Tibial artery (tissue), 4 donors: ENCODE measurements around the gene TMUB2.
"Not testable (repeated sequence)": the region's sequence is repeated elsewhere in the genome, so short reads cannot be mapped to it uniquely, and the experiment has no call there.

Experiments used
- DNase-seq, 2 donors: peaks; one replicate each; pipeline ENCODE4 v3.0.0-alpha.2; 2019
- H3K27ac ChIP-seq, 2 donors: fragments of 200-600 bp; sonication (generic) in 1 of 2; 1 replicate in 1 of 2; 2 replicates in 1 of 2; pipeline ENCODE4 v1.5.1; 2018 to 2019; ENCODE audit warnings: mild to moderate bottlenecking in 1 of 2
- H3K27me3 ChIP-seq, 2 donors: fragments of 200-600 bp; sonication (generic) in 1 of 2; one replicate each; pipeline versions ENCODE4 v1.5.1 to v1.6.0; 2016 to 2019
- H3K36me3 ChIP-seq, 3 donors: fragments of 200-600 bp; sonication (generic) in 2 of 3; one replicate each; pipeline ENCODE4 v1.5.1; 2016 to 2019; ENCODE audit warnings: mild to moderate bottlenecking in 2 of 3
- H3K4me1 ChIP-seq, 4 donors: fragments of 200-600 bp; sonication (generic) in 2 of 4; 1 replicate in 3 of 4; 2 replicates in 1 of 4; pipeline ENCODE4 v1.5.1; 2016 to 2019
- H3K4me3 ChIP-seq, 2 donors: fragments of 200-600 bp; sonication (generic) in 1 of 2; 1 replicate in 1 of 2; 2 replicates in 1 of 2; pipeline ENCODE4 v1.5.1; 2018 to 2019; ENCODE audit warnings: mild to moderate bottlenecking in 2 of 2
- H3K9me3 ChIP-seq, 3 donors: fragments of 200-600 bp; sonication (generic) in 1 of 3; one replicate each; pipeline ENCODE4 v1.5.1; 2016 to 2019
- CTCF ChIP-seq, 2 experiments: fragments of 200-600 bp in 1 of 2; fragments of 450-650 bp in 1 of 2; IDR thresholded peaks; one replicate each; pipeline ENCODE4 v1.5.1; 2017 to 2019; ENCODE audit warnings: antibody characterized with exemption in 2 of 2, mild to moderate bottlenecking in 1 of 2, moderate library complexity in 1 of 2
- intact Hi-C: fragments of 100-400 bp; cut with DNase I; formaldehyde crosslinking; loops from one replicate; pipeline ENCODE4 v1.15.0; 2023; ENCODE audit warnings: low total_unique reads

TMUB2 gene

GRCh38 chr17:44236444-44236991, 49.7 kb downstream of the TMUB2 start:
- intact Hi-C loops = no loop called here
- Histone ChIP-seq H3K4me1 (no peaks in the 10 kb centered on the region), H3K27ac (no peak overlapping the region), H3K9me3 (no peaks in the 10 kb centered on the region), H3K36me3 (no peaks in the 10 kb centered on the region), H3K4me3 (no peak overlapping the region), H3K27me3 (peaks cover 0 to 12% of the 10 kb centered on the region in 2 donors)
- no peak for TF ChIP-seq CTCF (IDR thresholded peaks at IDR 0.05)
- DNase-seq = no peak

GRCh38 chr17:44237886-44238285, 51.1 kb downstream of the TMUB2 start:
- H3K27ac ChIP-seq, H3K36me3 ChIP-seq, intact Hi-C loops, H3K4me3 ChIP-seq, H3K9me3 ChIP-seq, DNase-seq, H3K4me1 ChIP-seq: not testable (repeated sequence)
- H3K27me3 ChIP-seq = peaks cover 0 to 12% of the 10 kb centered on the region in 2 donors

GRCh38 chr17:44241106-44241624, 54.4 kb downstream of the TMUB2 start:
- Histone ChIP-seq H3K4me1 (no peaks in the 10 kb centered on the region), H3K36me3 (no peaks in the 10 kb centered on the region), H3K27ac (no peak overlapping the region), H3K9me3 (no peaks in the 10 kb centered on the region), H3K27me3 (peaks cover 0 to 12% of the 10 kb centered on the region in 2 donors), H3K4me3 (no peak overlapping the region)
- DNase-seq = no peak
- TF ChIP-seq CTCF (IDR thresholded peaks at IDR 0.05) = no peak
- intact Hi-C loops = no loop called here
